Measurements from ENCODE around the gene CLDN19. TPM values are rescaled to one million over a fixed set of nuclear protein-coding genes. Genes with fewer than 3 reads are reported as not detected.

CLDN19 gene
- total and polyA plus RNA-seq, 10 donors: 0.26 to 0.28 TPM; not detected in 8

DNA sequence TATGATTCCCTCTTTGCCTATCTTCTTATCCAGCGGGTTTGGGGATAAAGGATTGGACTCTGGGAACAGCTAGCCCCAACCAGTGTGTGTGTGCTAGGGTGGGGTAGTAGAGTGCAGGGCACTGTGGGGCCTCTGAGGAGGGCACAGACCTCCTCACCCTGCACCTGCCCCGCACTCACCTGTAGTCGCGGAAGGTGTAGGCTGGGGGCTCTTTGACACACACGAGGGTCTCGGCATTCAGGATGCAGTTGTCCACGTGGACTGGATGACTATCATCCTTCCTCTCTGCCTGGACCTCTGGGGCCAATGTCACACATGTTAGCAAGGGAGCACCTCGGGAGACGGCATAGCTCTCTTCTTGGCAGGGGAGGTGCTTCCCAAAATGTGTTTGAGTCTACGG is 8.0 kb upstream of the CLDN19 start:
- H3K9me3 ChIP-seq: no peaks in the 10 kb centered on the region
- DNase-seq: no peak
- no peak overlapping the region for H3K4me3 ChIP-seq
- no peak for TF ChIP-seq POLR2A (IDR thresholded peaks at IDR 0.05)
- TF ChIP-seq POLR2AphosphoS5 (IDR thresholded peaks at IDR 0.05): peak in 1 of 3 donors; percentile 12
- intact Hi-C loops (cut with DNase I; ENCODE audit: low total_unique reads): loop anchor here (5.0 kb wide), 1 partner anchor 171 kb away; no protein-coding TSS in a partner anchor
- peaks cover 0 to 38% (median 11%) of the 10 kb centered on the region in 6 donors for H3K4me1 ChIP-seq
- peaks cover 8 to 72% (median 48%) of the 10 kb centered on the region in 6 donors for H3K36me3 ChIP-seq
- peak overlapping the region in 5 of 8 donors; percentile 42 to 65 (median 60) for H3K27ac ChIP-seq
- H3K27me3 ChIP-seq (replicated peaks in 1 of 7): no peaks in the 10 kb centered on the region
- WGBS, 5 donors: 74 to 91% (median 85%) methylated on average over 9 to 10 of the region's 10 CpGs

DNA sequence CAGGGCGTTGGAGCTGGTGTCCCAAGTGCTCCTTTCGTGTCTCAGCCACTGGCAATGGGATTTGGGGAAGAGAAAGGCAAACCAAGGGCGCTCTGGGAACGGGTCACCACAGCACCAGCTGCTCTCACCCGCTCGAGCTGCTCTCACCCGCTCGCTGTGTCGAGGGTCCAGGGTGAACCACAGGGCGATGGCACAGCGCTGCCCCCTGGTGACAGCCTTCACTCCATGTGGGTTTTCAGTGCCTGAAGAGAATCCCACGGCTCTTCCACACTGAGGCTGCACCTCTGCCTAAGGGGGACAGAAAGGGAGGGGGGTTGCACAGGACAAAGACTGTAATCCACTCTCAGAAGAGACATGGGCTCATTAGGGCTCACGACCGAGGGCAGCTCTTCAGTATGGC is 7.1 kb upstream of the CLDN19 start:
- intact Hi-C loops (cut with DNase I; ENCODE audit: low total_unique reads): loop anchor here (5.0 kb wide), 1 partner anchor 170 kb away; no protein-coding TSS in a partner anchor
- WGBS, 5 donors: 55 to 69% (median 58%) methylated on average over 14 of the region's 14 CpGs
- Histone ChIP-seq H3K27ac (peak overlapping the region in 1 of 8 donors; percentile 65), H3K4me3 (no peak overlapping the region), H3K27me3 (replicated peaks in 1 of 7) (no peaks in the 10 kb centered on the region), H3K36me3 (peaks cover 4 to 63% (median 39%) of the 10 kb centered on the region in 6 donors), H3K4me1 (peaks cover 0 to 38% (median 11%) of the 10 kb centered on the region in 6 donors), H3K9me3 (no peaks in the 10 kb centered on the region)
- DNase-seq: peak; percentile 84
- TF ChIP-seq POLR2AphosphoS5 (IDR thresholded peaks at IDR 0.05) (peak; percentile 21 to 52 (median 23)), POLR2A (IDR thresholded peaks at IDR 0.05) (no peak)
- TF ChIP-seq, protein P1, sequence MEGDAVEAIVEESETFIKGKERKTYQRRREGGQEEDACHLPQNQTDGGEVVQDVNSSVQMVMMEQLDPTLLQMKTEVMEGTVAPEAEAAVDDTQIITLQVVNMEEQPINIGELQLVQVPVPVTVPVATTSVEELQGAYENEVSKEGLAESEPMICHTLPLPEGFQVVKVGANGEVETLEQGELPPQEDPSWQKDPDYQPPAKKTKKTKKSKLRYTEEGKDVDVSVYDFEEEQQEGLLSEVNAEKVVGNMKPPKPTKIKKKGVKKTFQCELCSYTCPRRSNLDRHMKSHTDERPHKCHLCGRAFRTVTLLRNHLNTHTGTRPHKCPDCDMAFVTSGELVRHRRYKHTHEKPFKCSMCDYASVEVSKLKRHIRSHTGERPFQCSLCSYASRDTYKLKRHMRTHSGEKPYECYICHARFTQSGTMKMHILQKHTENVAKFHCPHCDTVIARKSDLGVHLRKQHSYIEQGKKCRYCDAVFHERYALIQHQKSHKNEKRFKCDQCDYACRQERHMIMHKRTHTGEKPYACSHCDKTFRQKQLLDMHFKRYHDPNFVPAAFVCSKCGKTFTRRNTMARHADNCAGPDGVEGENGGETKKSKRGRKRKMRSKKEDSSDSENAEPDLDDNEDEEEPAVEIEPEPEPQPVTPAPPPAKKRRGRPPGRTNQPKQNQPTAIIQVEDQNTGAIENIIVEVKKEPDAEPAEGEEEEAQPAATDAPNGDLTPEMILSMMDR (IDR thresholded peaks at IDR 0.05 in 8 of 11, conservative IDR thresholded peaks at IDR 0.05 in 3 of 11): peak in 10 of 11 experiments; percentile 35 to 69 (median 56)

DNA sequence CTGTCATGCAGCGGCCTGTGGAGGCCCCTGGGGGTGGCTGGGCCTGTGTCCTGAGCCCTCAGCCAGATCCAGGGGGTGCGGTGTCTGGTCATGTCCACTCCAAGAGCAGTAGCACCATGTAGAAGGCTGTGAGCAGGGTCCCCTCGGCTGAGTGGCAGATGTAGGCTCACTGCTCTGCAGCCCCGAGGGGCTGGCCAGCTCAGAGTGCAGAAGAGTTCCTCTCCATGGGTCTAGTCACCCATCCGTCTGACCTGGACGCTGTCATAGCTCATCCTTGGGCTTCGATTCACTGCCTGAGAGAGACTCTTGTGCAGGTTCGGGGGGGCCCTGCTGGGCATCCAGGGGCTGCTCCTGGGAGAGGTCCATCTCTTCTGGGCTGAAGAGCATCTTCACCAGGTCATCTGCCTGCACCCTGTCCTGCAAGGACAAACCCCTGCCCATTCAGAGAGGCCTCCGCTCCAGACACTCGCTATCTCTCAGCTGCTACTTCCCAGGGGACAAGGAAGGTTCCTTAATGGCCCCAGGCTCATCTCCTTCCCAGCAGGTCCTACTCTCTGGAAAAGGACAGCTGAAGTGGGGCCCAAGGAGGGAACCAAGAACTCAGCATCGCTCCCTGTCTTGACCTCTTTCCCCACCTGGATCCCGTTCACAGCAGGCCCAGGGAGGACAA is 6.5 kb upstream of the CLDN19 start:
- Histone ChIP-seq H3K27ac (peak overlapping the region in 1 of 8 donors; percentile 65), H3K36me3 (peaks cover 0 to 58% (median 34%) of the 10 kb centered on the region in 6 donors), H3K4me1 (peaks cover 0 to 38% (median 11%) of the 10 kb centered on the region in 6 donors), H3K9me3 (no peaks in the 10 kb centered on the region), H3K27me3 (replicated peaks in 1 of 7) (no peaks in the 10 kb centered on the region), H3K4me3 (no peak overlapping the region)
- intact Hi-C loops (cut with DNase I; ENCODE audit: low total_unique reads): loop anchor here (5.0 kb wide), 1 partner anchor 169 kb away; no protein-coding TSS in a partner anchor
- 93 to 97% (median 96%) methylated on average over 10 to 12 of the region's 12 CpGs for WGBS, 5 donors
- no peak for DNase-seq
- TF ChIP-seq POLR2A (IDR thresholded peaks at IDR 0.05) (no peak), POLR2AphosphoS5 (IDR thresholded peaks at IDR 0.05) (no peak)
- TF ChIP-seq, protein P1 (IDR thresholded peaks at IDR 0.05 in 8 of 11, conservative IDR thresholded peaks at IDR 0.05 in 3 of 11): no peak

DNA sequence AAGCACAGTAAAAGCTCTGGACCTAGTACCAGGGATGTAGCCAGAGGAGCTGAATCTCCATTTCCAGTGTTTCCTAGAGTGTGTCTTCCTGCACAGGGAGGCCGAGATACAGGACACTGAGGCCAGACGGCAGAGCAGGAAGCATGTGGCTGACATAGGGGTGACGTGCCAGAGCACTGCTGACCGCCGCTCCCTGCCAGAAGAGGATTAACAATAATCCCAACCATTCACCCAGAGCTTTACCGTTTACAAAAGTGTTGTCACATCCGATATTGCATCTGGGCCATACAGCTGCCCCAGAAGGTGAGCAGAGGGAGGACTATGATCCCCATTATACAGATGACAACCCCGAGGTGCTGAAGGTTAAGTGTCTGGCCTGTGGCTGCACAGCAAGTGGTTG is 5.8 kb upstream of the CLDN19 start:
- Histone ChIP-seq H3K27ac (no peak overlapping the region), H3K36me3 (peaks cover 0 to 55% (median 32%) of the 10 kb centered on the region in 6 donors), H3K9me3 (no peaks in the 10 kb centered on the region), H3K4me1 (peaks cover 0 to 38% (median 11%) of the 10 kb centered on the region in 6 donors), H3K4me3 (no peak overlapping the region), H3K27me3 (replicated peaks in 1 of 7) (no peaks in the 10 kb centered on the region)
- TF ChIP-seq POLR2A (IDR thresholded peaks at IDR 0.05): no peak
- peak in 2 of 3 donors; percentile 14 to 32 for TF ChIP-seq POLR2AphosphoS5 (IDR thresholded peaks at IDR 0.05)
- TF ChIP-seq, protein P1 (IDR thresholded peaks at IDR 0.05 in 8 of 11, conservative IDR thresholded peaks at IDR 0.05 in 3 of 11): no peak
- intact Hi-C loops (cut with DNase I; ENCODE audit: low total_unique reads): loop anchor here (5.0 kb wide), 1 partner anchor 169 kb away; no protein-coding TSS in a partner anchor
- no peak for DNase-seq
- 70 to 90% (median 81%) methylated on average over 8 of the region's 8 CpGs for WGBS, 5 donors
